Measurements from ENCODE around the gene ENTREP1.

Gene ENTREP1

GRCh38 chr9:69324549-69325401, at the start of gene ENTREP1:
Gene ENTREP1, plus strand, starts transcription at chr9:69325215. Its CDS starts 95 bp downstream, at chr9:69325310.
- TF ChIP-seq CTCF (IDR thresholded peaks at IDR 0.05): 0 out of 2 replicates have a peak, but pooled peaks have one; percentile 13
- no peak for TF ChIP-seq ZFX (IDR thresholded peaks at IDR 0.05; ENCODE audit: borderline replicate concordance)
- no peak within 1 kb of the TSS for H3K27ac ChIP-seq

GRCh38 chr9:69276775-69277174, 48.2 kb upstream of the ENTREP1 start:
- H3K27ac ChIP-seq: no peak overlapping the region
- TF ChIP-seq CTCF (IDR thresholded peaks at IDR 0.05) (no peak), ZFX (IDR thresholded peaks at IDR 0.05; ENCODE audit: borderline replicate concordance) (no peak)

GRCh38 chr9:69279084-69279731, 45.8 kb upstream of the ENTREP1 start:
- TF ChIP-seq CTCF (IDR thresholded peaks at IDR 0.05) (no peak), ZFX (IDR thresholded peaks at IDR 0.05; ENCODE audit: borderline replicate concordance) (no peak)
- H3K27ac ChIP-seq: no peak overlapping the region

- no peak overlapping the region for H3K27ac ChIP-seq
- TF ChIP-seq ZFX (IDR thresholded peaks at IDR 0.05; ENCODE audit: borderline replicate concordance): no peak
- no peak for TF ChIP-seq CTCF (IDR thresholded peaks at IDR 0.05)
Observed at GRCh38 chr9:69279733-69280132, 45.3 kb upstream of the ENTREP1 start.

GRCh38 chr9:69283003-69283402, 42.0 kb upstream of the ENTREP1 start:
- no peak for TF ChIP-seq ZFX (IDR thresholded peaks at IDR 0.05; ENCODE audit: borderline replicate concordance)
- no peak for TF ChIP-seq CTCF (IDR thresholded peaks at IDR 0.05)
- H3K27ac ChIP-seq: no peak overlapping the region

GRCh38 chr9:69292078-69292477, 32.9 kb upstream of the ENTREP1 start:
- TF ChIP-seq CTCF (IDR thresholded peaks at IDR 0.05) (no peak), ZFX (IDR thresholded peaks at IDR 0.05; ENCODE audit: borderline replicate concordance) (no peak)

GRCh38 chr9:69293156-69293555, 31.9 kb upstream of the ENTREP1 start:
- H3K27ac ChIP-seq: no peak overlapping the region
- TF ChIP-seq ZFX (IDR thresholded peaks at IDR 0.05; ENCODE audit: borderline replicate concordance): no peak
- TF ChIP-seq CTCF (IDR thresholded peaks at IDR 0.05): no peak

More at GRCh38 chr9:69292078-69292477, 32.9 kb upstream of the ENTREP1 start:
- H3K27ac ChIP-seq: no peak overlapping the region

Data from 22Rv1 (cell line).